Measurements from ENCODE around the gene CRACR2A.

CRACR2A gene

DNA sequence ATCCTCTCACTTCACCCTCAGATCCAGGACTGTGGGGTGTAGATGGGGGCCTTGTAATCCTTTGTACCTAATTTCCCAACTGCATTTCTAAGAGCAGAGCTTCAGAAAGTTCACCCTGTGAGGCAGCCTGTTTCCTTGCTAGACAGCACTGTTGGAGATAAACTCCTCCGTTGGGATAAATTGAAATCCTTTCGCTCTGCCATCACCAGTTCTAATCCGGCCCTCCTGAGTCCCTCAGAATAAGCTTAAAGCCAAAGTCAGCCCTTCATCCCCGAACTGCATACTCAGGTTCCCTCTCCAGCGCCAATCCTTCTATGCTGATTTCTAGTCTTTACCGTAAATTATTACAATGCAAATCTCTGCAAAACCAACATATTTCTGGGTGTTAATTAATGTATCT, 147.2 kb downstream of the CRACR2A start:
- TF ChIP-seq, protein P1, sequence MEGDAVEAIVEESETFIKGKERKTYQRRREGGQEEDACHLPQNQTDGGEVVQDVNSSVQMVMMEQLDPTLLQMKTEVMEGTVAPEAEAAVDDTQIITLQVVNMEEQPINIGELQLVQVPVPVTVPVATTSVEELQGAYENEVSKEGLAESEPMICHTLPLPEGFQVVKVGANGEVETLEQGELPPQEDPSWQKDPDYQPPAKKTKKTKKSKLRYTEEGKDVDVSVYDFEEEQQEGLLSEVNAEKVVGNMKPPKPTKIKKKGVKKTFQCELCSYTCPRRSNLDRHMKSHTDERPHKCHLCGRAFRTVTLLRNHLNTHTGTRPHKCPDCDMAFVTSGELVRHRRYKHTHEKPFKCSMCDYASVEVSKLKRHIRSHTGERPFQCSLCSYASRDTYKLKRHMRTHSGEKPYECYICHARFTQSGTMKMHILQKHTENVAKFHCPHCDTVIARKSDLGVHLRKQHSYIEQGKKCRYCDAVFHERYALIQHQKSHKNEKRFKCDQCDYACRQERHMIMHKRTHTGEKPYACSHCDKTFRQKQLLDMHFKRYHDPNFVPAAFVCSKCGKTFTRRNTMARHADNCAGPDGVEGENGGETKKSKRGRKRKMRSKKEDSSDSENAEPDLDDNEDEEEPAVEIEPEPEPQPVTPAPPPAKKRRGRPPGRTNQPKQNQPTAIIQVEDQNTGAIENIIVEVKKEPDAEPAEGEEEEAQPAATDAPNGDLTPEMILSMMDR (IDR thresholded peaks at IDR 0.05; ENCODE audit: low read depth, low read length, missing control alignments), result no peak
- H3K4me3 ChIP-seq (ENCODE audit: low read depth, low read length), result no peak overlapping the region
- no peak for DNase-seq (ENCODE audit: low read depth)

DNA sequence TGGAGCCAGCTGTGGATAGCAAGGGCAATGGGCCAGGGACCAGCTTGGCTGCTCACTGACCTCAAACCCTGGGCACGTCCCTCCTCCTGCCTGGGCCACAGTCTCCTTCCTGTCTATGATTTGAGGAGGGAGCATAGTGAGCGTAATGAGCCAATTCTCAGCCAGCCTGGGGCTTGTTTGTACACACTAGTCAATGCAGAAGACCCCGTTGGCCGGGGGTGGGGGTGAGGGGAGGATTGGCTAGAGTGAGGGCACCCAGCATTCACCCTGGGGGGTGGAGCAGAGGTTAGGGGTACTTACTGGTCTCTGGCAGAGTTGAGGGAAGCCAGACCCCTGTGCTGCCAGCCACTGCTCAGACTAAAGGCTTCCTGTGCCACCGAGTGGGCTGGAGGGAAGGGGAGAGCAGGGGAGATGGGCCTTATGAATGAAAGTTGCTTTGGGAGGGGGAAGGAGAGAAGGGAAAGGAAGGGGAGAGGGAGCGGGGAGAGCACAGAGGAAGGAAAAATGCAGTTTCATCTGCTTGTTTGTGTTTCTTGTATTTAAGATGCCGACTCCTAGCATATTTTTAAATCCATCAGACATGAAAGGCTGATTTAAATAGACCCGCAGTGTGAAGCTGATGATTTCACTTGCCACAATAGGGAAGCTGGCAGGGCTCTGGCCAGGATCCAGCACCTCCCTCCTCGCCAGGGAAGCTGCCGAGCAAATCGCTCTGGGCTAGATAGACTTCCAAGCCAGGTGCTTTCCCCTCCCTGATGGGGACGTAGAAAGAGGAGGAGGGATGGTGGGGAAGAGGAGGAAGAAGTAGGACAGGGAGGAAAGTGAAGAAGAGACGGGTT, 147.9 kb downstream of the CRACR2A start:
- no peak overlapping the region for H3K4me3 ChIP-seq (ENCODE audit: low read depth, low read length)
- no peak for DNase-seq (ENCODE audit: low read depth)
- TF ChIP-seq, protein P1 (IDR thresholded peaks at IDR 0.05; ENCODE audit: low read depth, low read length, missing control alignments), result no peak

DNA sequence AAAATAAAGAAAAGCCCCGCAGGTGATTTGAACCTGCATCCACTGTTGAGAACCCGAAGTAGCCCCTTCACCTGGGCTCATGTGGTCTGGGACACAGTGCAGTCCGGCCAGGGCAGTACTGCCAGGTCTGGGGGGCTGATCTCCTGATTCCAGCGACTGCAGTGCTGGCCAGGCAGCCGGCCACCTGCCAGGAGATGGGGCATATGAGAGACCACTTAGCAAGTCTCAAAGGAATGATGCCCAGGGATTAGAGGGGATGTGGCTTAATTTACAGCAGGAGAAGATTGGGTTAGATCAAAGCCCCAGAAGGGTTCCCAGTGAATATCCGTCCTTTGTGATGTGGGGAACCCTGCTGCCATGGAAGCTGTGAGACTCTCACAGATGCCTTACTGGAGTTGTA, 148.6 kb downstream of the CRACR2A start:
- no peak overlapping the region for H3K4me3 ChIP-seq (ENCODE audit: low read depth, low read length)
- TF ChIP-seq, protein P1 (IDR thresholded peaks at IDR 0.05; ENCODE audit: low read depth, low read length, missing control alignments), result no peak
- DNase-seq (ENCODE audit: low read depth), result no peak

DNA sequence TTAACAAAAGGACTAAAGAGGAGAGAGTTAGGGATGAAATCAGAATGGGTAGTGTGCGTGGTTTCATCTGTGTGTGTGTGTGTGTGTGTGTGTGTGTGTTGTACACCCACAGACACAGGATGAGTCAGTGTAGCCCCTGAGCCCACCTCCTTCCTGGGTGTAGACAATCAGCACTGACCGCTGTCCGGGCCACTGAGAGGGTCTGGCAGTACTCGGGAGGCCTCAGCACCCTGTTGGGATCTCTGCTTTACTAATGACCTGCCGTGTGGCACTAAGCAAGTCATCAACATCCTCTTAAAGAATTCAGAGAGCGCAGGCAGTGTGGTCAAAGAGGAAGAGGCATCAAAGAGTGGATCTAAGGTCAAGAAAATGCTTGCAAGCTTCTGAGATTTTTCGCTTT, 149.3 kb downstream of the CRACR2A start:
- TF ChIP-seq, protein P1 (IDR thresholded peaks at IDR 0.05; ENCODE audit: low read depth, low read length, missing control alignments), result no peak
- DNase-seq (ENCODE audit: low read depth), result no peak
- H3K4me3 ChIP-seq (ENCODE audit: low read depth, low read length), result no peak overlapping the region

DNA sequence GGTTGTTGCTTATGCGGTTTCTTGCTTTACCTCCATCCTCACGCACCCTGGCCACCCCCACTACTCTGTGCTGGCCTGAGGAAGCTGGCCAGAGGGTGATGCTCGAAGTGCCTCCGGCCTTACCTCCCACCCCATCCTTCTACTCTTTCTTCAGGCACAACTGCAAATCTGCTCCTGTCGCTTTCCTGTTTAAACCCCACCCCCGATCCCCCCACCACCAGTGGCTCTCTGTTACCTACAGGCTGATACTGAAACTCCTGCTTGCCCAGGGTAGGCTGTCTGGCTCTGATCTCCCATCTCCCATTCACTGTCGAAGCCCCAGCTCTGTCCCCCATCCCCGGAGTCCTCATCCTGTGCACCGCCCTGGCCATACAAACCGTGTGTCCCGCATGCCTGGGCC, 150.4 kb downstream of the CRACR2A start:
- no peak for DNase-seq (ENCODE audit: low read depth)
- H3K4me3 ChIP-seq (ENCODE audit: low read depth, low read length), result no peak overlapping the region
- TF ChIP-seq, protein P1 (IDR thresholded peaks at IDR 0.05; ENCODE audit: low read depth, low read length, missing control alignments), result no peak

DNA sequence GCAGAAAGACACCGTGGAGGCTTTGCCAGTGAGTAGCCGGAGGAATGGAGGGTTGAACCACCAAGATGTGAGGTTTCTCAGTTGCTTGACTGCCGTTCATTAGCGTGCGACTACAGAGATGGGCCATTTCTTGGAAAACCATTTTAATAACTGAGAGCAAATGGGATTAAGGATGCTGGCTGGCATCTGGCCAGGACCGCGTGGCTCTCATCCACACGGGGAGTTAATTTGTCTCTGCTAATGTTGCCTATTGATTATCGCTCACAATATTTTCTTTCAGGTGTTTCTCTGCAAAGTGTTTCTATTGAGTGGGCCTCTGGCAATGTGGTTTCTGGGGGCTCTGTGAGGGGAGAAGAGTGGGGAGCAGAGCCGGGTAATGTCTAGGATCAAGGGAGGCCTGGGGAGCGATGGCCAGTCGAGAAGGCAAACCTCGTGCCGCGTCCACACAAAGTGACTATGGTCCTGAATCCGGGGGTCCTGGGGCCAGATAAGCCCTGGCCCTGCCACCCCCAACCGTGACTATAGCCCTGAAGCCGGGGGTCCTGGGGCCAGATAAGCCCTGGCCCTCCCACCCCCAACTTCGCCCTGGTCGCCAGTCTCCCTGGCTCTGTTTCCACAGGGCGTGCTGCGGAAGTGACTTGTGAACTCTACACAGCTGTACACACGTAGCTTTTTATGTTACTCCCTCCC, 151.3 kb downstream of the CRACR2A start:
- H3K4me3 ChIP-seq (ENCODE audit: low read depth, low read length), result no peak overlapping the region
- TF ChIP-seq, protein P1 (IDR thresholded peaks at IDR 0.05; ENCODE audit: low read depth, low read length, missing control alignments), result no peak
- no peak for DNase-seq (ENCODE audit: low read depth)
